K562 (cell line): ENCODE data around the gene MPND. TPM values are rescaled to one million over a fixed set of nuclear protein-coding genes. Genes with fewer than 3 reads are reported as not detected.

Experiments used
- ATAC-seq: fragments of 200-7000 bp; cut with Tn5 transposase; 3 replicates; pipeline ENCODE4 v1.9.1; 2020; ENCODE audit warnings: moderate library complexity
- BruUV-seq: library from RNA; stranded (reverse); fragments of 400-500 nt; replicated peaks from 2 replicates; lab custom pipeline; 2021; lab: Mats Ljungman, UMichigan
- CTCF ChIA-PET: fragments of 300-600 bp; formaldehyde crosslinking; extraction: SDS; loops from one replicate; lab custom pipeline; 2021; ENCODE audit warnings: low intra/inter-chr PET ratio; lab: Yijun Ruan, JAX
- POLR2A ChIA-PET: fragments of 300-600, 350-650 bp; sonication (Branson Sonifier 250); formaldehyde crosslinking; extraction: SDS; loops from one replicate; lab custom pipeline; 2021; ENCODE audit warnings: antibody characterized with exemption, inconsistent platforms; lab: Yijun Ruan, JAX
- DNase-seq, 4 experiments: peaks; one replicate each; pipeline versions ENCODE4 v3.0.0 to v3.0.0-alpha.2; 2011 to 2018; ENCODE audit warnings: low spot score in 3 of 4, mixed read lengths in 3 of 4; ENCODE audit errors: extremely low read depth in 1 of 4
- FAIRE-seq: peaks from 2 replicates; lab custom pipeline; 2011; peaks lifted over from hg19 to GRCh38; lab: Jason Lieb, UNC
- H2AFZ ChIP-seq: 2 replicates; pipeline ENCODE4 v1.6.0; 2011; ENCODE audit warnings: low read depth, low read length, control low read depth, inconsistent platforms
- H3K27ac ChIP-seq: fragments of 200-600 bp; 3 replicates; pipeline ENCODE4 v1.8.0; 2011; ENCODE audit warnings: low read depth, mild to moderate bottlenecking, control low read depth, inconsistent platforms, low read length, moderate library complexity, mixed read lengths; ENCODE audit errors: extremely low read depth
- H3K27me3 ChIP-seq, 2 experiments: fragments of 300-600 bp in 1 of 2; 2 replicates in 1 of 2; 3 replicates in 1 of 2; pipeline versions ENCODE4 v1.6.0 to v1.8.0; 2011; ENCODE audit warnings: inconsistent platforms in 2 of 2, low read length in 2 of 2, mild to moderate bottlenecking in 1 of 2, mixed read lengths in 1 of 2, moderate library complexity in 1 of 2; ENCODE audit not compliant: control insufficient read depth in 2 of 2, insufficient read depth in 2 of 2
- H3K36me3 ChIP-seq: fragments of 300-600 bp; 3 replicates; pipeline ENCODE4 v1.8.0; 2011; ENCODE audit warnings: mild to moderate bottlenecking, low read length, inconsistent platforms; ENCODE audit not compliant: control insufficient read depth, insufficient read depth
- H3K4me1 ChIP-seq, 2 experiments: fragments of 200-600 bp in 1 of 2; replicated peaks in 1 of 2; 2 replicates in 1 of 2; 3 replicates in 1 of 2; pipeline versions ENCODE4 v1.5.1 to v1.8.0; 2011; ENCODE audit warnings: inconsistent platforms in 2 of 2, low read length in 2 of 2, mild to moderate bottlenecking in 1 of 2, mixed read lengths in 1 of 2, moderate library complexity in 1 of 2; ENCODE audit not compliant: control insufficient read depth in 2 of 2, insufficient read depth in 2 of 2
- H3K4me2 ChIP-seq: 2 replicates; pipeline ENCODE4 v1.6.1; 2011; ENCODE audit warnings: low read length, control low read depth, inconsistent platforms, mixed read lengths; ENCODE audit not compliant: insufficient read depth
- H3K4me3 ChIP-seq: fragments of 200-600 bp; sonication (generic), shearing (Covaris generic); 2 replicates; pipeline ENCODE4 v1.5.1; 2016; ENCODE audit warnings: control low read depth, inconsistent platforms
- H3K79me2 ChIP-seq: fragments of 200-600 bp; 3 replicates; pipeline ENCODE4 v1.8.0; 2011; ENCODE audit warnings: low read length, inconsistent platforms; ENCODE audit not compliant: control insufficient read depth, insufficient read depth
- H3K9ac ChIP-seq, 2 experiments: 2 replicates each; pipeline versions ENCODE4 v1.6.0 to v1.6.1; 2011; ENCODE audit warnings: low read depth in 2 of 2, low read length in 2 of 2, control low read depth in 1 of 2, inconsistent platforms in 1 of 2, mild to moderate bottlenecking in 1 of 2, mixed read lengths in 1 of 2; ENCODE audit not compliant: insufficient read depth in 1 of 2
- H3K9me1 ChIP-seq: one replicate; pipeline ENCODE4 v1.6.0; 2011; ENCODE audit warnings: inconsistent platforms, mild to moderate bottlenecking, low read length, moderate library complexity; ENCODE audit not compliant: control insufficient read depth, insufficient read depth
- H3K9me3 ChIP-seq: replicated peaks from 2 replicates; pipeline ENCODE4 v1.5.1; 2011; ENCODE audit warnings: low read depth, low read length, inconsistent platforms; ENCODE audit not compliant: control insufficient read depth, insufficient read depth
- H4K20me1 ChIP-seq: replicated peaks from 2 replicates; pipeline ENCODE4 v1.6.1; 2011; ENCODE audit warnings: low read length, inconsistent platforms, mixed read lengths; ENCODE audit not compliant: control insufficient read depth, insufficient read depth
- ATF1 ChIP-seq, 2 experiments: fragments of 450-650 bp in 1 of 2; IDR thresholded peaks; 2 replicates each; pipeline ENCODE4 v1.6.1; 2016; ENCODE audit warnings: missing compliant biosample characterization in 1 of 2, missing genetic modification characterization in 1 of 2
- BRD9 ChIP-seq: fragments of 450-650 bp; IDR thresholded peaks from 2 replicates; pipeline ENCODE4 v1.6.1; 2018; ENCODE audit warnings: low read depth; ENCODE audit not compliant: partially characterized antibody
- CBFA2T3 ChIP-seq: fragments of 450-650 bp; IDR thresholded peaks from 2 replicates; pipeline ENCODE4 v1.6.1; 2017
- CXXC5 ChIP-seq: fragments of 250-450 bp; sonication (Bioruptor Pico); IDR thresholded peaks from 2 replicates; pipeline ENCODE4 v1.8.0; 2022; ENCODE audit warnings: inconsistent platforms, mild to moderate bottlenecking, moderate library complexity
- FOSL1 ChIP-seq: fragments of 200-800 bp; sonication (Bioruptor generic); conservative IDR thresholded peaks from 2 replicates; pipeline ENCODE4 v1.6.1; 2016; ENCODE audit warnings: missing genetic modification characterization, missing compliant biosample characterization
- HDAC2 ChIP-seq: fragments of 450-650 bp; IDR thresholded peaks from 2 replicates; pipeline ENCODE4 v1.6.1; 2016; ENCODE audit warnings: mild to moderate bottlenecking
- HNRNPLL ChIP-seq: fragments of 200-400 bp; formaldehyde crosslinking; IDR thresholded peaks from 2 replicates; pipeline ENCODE4 v1.6.1; 2017; ENCODE audit warnings: low read length, low read depth, mild to moderate bottlenecking; ENCODE audit not compliant: poor library complexity, severe bottlenecking
- JUN ChIP-seq, 2 experiments: sonication (generic) in 1 of 2; formaldehyde crosslinking in 1 of 2; IDR thresholded peaks; 2 replicates each; pipeline versions ENCODE4 v1.6.1 to v1.8.0; 2012 to 2022; ENCODE audit warnings: borderline replicate concordance in 2 of 2, mild to moderate bottlenecking in 2 of 2, improper control_type of control experiment in 1 of 2, low read depth in 1 of 2, low read length in 1 of 2, missing genetic modification reagents in 1 of 2
- RBM15 ChIP-seq: fragments of 200-400 bp; formaldehyde crosslinking; IDR thresholded peaks from 2 replicates; pipeline ENCODE4 v1.6.1; 2018; ENCODE audit warnings: mild to moderate bottlenecking, low read length, moderate library complexity; ENCODE audit not compliant: insufficient read depth
- SAFB2 ChIP-seq: fragments of 200-400 bp; formaldehyde crosslinking; IDR thresholded peaks from 2 replicates; pipeline ENCODE4 v1.6.1; 2018; ENCODE audit warnings: borderline replicate concordance, low read length, low read depth, moderate library complexity; ENCODE audit not compliant: severe bottlenecking
- TFAM ChIP-seq: fragments of 250-450 bp; sonication (Bioruptor Pico); conservative IDR thresholded peaks from 2 replicates; pipeline ENCODE4 v1.5.0; 2021; ENCODE audit warnings: mild to moderate bottlenecking, moderate library complexity
- ZBTB1 ChIP-seq: sonication (generic); formaldehyde crosslinking; IDR thresholded peaks from 2 replicates; pipeline ENCODE4 v1.8.1; 2023; ENCODE audit warnings: missing genetic modification reagents, low read depth, mild to moderate bottlenecking, borderline replicate concordance
- ZBTB33 ChIP-seq: sonication (generic); formaldehyde crosslinking; IDR thresholded peaks from 2 replicates; pipeline ENCODE4 v1.8.1; 2023; ENCODE audit warnings: mild to moderate bottlenecking, missing genetic modification reagents
- ZNF224 ChIP-seq: sonication (generic); formaldehyde crosslinking; IDR thresholded peaks from 2 replicates; pipeline ENCODE4 v1.8.0; 2022; ENCODE audit warnings: mild to moderate bottlenecking, missing genetic modification reagents
- ZNF436 ChIP-seq: fragments of 250-450, 450-650 bp; sonication (Bioruptor Pico); formaldehyde crosslinking; IDR thresholded peaks from 2 replicates; pipeline ENCODE4 v1.7.0; 2020; ENCODE audit warnings: mild to moderate bottlenecking
- ZNF778 ChIP-seq: fragments of 450-650 bp; formaldehyde crosslinking; IDR thresholded peaks from 2 replicates; pipeline ENCODE4 v1.4.0; 2020; ENCODE audit warnings: mild to moderate bottlenecking, moderate library complexity
- WGBS: fragments of 100-300 bp; shearing (Covaris generic); methylation state at CpG from one replicate; pipeline ENCODE4 v1.1.6; 2016; ENCODE audit warnings: low coverage, mixed read lengths; ENCODE audit not compliant: insufficient coverage; ENCODE audit errors: missing lambda C conversion rate; 5-methylcytosine and 5-hydroxymethylcytosine counted together
- in situ Hi-C: fragments of 300-500 bp; cut with MboI; formaldehyde crosslinking; loops from 4 replicates; pipeline ENCODE4 v1.15.0; 2018; ENCODE audit warnings: inconsistent platforms, mixed read lengths
- intact Hi-C: fragments of 100-400 bp; cut with micrococcal nuclease; formaldehyde crosslinking; loops from 2 replicates; pipeline ENCODE4 v1.14.2; 2022
- polyA plus RNA-seq, 8 experiments: library from polyadenylated mRNA; depleted of rRNA in 4 of 8; stranded (reverse) in 5 of 8; unstranded in 3 of 8; fragments of >200 nt; fragmentation: Nextera tagmentation in 2 of 8; fragmentation: Illumina TruSeq in 1 of 8; extraction: Ambion mirVana in 2 of 8; extraction: Trizol in 1 of 8; gene quantifications; 2 replicates each; pipeline versions ENCODE4 v1.2.1 to v1.2.3, GENCODE V29; 2011 to 2014; ENCODE audit warnings: inconsistent platforms in 1 of 8, missing spikeins in 1 of 8
- total RNA-seq, 7 experiments: library from RNA; depleted of rRNA in 6 of 7; stranded (reverse); fragments of >200 nt in 6 of 7; fragmentation: Illumina TruSeq in 2 of 7; extraction: Trizol in 2 of 7; gene quantifications; 2 replicates each; pipeline versions ENCODE4 v1.2.1 to v1.2.3, GENCODE V29; 2011 to 2021; ENCODE audit warnings: low replicate concordance in 1 of 7

Gene MPND
- total and polyA plus RNA-seq, 9 of the 15 experiments (the other 6 are each of a cell fraction or from before 2014, with no cell fraction given) = 0.25 to 14.0 (median 3.9) TPM

DNA sequence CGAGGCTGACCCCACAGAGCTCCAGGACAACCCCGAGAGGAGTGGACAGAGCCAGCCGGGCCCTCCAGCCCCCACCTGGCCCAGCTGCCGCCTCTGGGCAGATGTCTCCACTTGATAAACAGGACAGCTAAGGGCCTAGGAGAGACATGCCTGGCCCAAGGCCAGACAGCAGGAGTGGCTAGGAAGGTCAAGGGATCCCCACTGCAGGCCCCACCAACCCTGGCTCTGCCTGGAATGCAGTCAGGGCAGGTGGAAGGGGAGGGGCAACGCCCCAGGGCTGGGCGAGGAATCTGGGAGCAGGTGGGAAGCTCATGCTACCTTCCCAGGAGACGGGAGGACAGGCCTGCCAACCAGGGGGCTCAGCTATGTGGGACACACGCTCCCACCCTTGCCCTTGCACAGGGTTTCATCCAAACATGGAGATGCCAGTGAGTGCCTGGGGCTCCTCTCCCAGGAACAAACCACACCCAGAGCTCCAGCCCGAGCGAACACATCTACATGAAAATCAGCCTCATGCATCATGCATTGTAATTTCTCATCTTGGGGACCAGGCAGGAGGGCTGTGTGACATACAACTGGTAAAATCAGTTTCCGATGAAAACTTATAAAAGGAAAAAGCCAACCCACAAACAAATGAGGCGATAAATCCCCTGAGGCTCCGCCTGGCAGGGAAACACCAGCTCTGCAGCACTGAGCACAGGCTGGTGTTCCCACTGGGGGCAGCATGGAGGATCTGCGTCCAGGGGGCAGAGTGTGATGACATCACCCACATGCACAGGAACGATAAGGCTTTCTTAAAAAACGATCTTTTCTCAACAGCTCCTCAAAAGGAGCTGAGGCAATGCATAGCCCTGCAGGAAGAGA lies 32.0 kb downstream of the MPND start (continued):
- TF ChIP-seq ZBTB33 (CRISPR knock-in tag) (peak; percentile 66; the same call in 1 of the 2 replicates), FOSL1 (tag) (peak; percentile 78), HDAC2 (peak; percentile 47; the same call in 1 of the 2 replicates), CXXC5 (CRISPR knock-in tag) (peak; percentile 79), ZNF224 (CRISPR knock-in tag) (no peak), ZNF778 (CRISPR knock-in tag) (no peak)

- Histone ChIP-seq H3K9me3 (no peaks in the 10 kb centered on the region), H3K27ac (peak overlapping the region; percentile 99), H3K4me2 (peak overlapping the region; percentile 85), H4K20me1 (peaks cover 11% of the 10 kb centered on the region), H3K36me3 (peaks cover 57% of the 10 kb centered on the region; the same call in 2 of the 3 replicates), H3K79me2 (peaks cover 92% of the 10 kb centered on the region), H3K4me1 (peaks cover 69 to 85% of the 10 kb centered on the region in 2 experiments), H3K9me1 (no peaks in the 10 kb centered on the region), H3K27me3 (no peaks in the 10 kb centered on the region), H3K4me3 (peak overlapping the region; percentile 10), H3K9ac (peak overlapping the region; percentile 88 to 93), H2AFZ (no peak overlapping the region)
- peak; percentile 11 for FAIRE-seq
- WGBS = 12% methylated on average over 16 of the region's 16 CpGs
- peak in 1 of 4 experiments; percentile 35 for DNase-seq
- ChIA-PET CTCF (interaction anchor here (0.9 to 1.4 kb wide), 2 partner anchors 23 to 25 kb away, joined by 4 to 6 read pairs; no protein-coding TSS in a partner anchor), POLR2A (interaction anchor here (0.7 to 5.2 kb wide), 15 partner anchors 8 to 147 kb away, joined by 3 to 46 read pairs (median 7); partner anchors contain the start of genes CHAF1A, HDGFL2 and MPND)
- in situ Hi-C loops (no loop called here), intact Hi-C loops (no loop called here)
- TSS peak; percentile 47 for BruUV-seq
- peak; percentile 3 for ATAC-seq
- TF ChIP-seq JUN (IDR thresholded peaks at IDR 0.05; ENCODE audit: borderline replicate concordance, low read depth, low read length) (no peak), JUN (CRISPR knock-in tag; IDR thresholded peaks at IDR 0.05; ENCODE audit: borderline replicate concordance) (peak; percentile 98; the same call in 1 of the 2 replicates), CBFA2T3 (no peak), SAFB2 (no peak), ATF1 (CRISPR knock-in tag; IDR thresholded peaks at IDR 0.05) (no peak), ATF1 (tag; IDR thresholded peaks at IDR 0.05) (peak; percentile 57; the same call in 1 of the 2 replicates), HNRNPLL (no peak), RBM15 (no peak), TFAM (CRISPR knock-in tag) (no peak), BRD9 (no peak), ZNF436 (peak; percentile 84), ZBTB1 (CRISPR knock-in tag) (peak; percentile 33; the same call in 1 of the 2 replicates)
These were observed 32.8 kb downstream of the MPND start for GRCh38 chr19:4376028-4376670.
